HL-60 (cell line): ENCODE measurements around the gene CHRNA9.

Experiments used
- GABPA ChIP-seq: IDR thresholded peaks from 2 replicates; pipeline ENCODE4 v1.6.1; 2012; ENCODE audit warnings: low read depth
- POLR2AphosphoS5 ChIP-seq: IDR thresholded peaks from 2 replicates; pipeline ENCODE4 v1.6.1; 2012; ENCODE audit warnings: low read depth
- TF ChIP-seq, protein P1 (sequence below): IDR thresholded peaks from one replicate; pipeline ENCODE4 v1.5.1; 2011; ENCODE audit warnings: low read length, control low read depth, inconsistent platforms; ENCODE audit not compliant: insufficient read depth
- TF ChIP-seq, protein P2 (sequence below): IDR thresholded peaks from 2 replicates; pipeline ENCODE4 v1.6.1; 2012; ENCODE audit warnings: low read depth; ENCODE audit not compliant: insufficient replicate concordance

GRCh38 chr4:40322811-40323210 is 12.3 kb upstream of the CHRNA9 start:
- TF ChIP-seq, protein P1, sequence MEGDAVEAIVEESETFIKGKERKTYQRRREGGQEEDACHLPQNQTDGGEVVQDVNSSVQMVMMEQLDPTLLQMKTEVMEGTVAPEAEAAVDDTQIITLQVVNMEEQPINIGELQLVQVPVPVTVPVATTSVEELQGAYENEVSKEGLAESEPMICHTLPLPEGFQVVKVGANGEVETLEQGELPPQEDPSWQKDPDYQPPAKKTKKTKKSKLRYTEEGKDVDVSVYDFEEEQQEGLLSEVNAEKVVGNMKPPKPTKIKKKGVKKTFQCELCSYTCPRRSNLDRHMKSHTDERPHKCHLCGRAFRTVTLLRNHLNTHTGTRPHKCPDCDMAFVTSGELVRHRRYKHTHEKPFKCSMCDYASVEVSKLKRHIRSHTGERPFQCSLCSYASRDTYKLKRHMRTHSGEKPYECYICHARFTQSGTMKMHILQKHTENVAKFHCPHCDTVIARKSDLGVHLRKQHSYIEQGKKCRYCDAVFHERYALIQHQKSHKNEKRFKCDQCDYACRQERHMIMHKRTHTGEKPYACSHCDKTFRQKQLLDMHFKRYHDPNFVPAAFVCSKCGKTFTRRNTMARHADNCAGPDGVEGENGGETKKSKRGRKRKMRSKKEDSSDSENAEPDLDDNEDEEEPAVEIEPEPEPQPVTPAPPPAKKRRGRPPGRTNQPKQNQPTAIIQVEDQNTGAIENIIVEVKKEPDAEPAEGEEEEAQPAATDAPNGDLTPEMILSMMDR: no peak
- TF ChIP-seq POLR2AphosphoS5 (no peak), GABPA (no peak)
- TF ChIP-seq, protein P2, sequence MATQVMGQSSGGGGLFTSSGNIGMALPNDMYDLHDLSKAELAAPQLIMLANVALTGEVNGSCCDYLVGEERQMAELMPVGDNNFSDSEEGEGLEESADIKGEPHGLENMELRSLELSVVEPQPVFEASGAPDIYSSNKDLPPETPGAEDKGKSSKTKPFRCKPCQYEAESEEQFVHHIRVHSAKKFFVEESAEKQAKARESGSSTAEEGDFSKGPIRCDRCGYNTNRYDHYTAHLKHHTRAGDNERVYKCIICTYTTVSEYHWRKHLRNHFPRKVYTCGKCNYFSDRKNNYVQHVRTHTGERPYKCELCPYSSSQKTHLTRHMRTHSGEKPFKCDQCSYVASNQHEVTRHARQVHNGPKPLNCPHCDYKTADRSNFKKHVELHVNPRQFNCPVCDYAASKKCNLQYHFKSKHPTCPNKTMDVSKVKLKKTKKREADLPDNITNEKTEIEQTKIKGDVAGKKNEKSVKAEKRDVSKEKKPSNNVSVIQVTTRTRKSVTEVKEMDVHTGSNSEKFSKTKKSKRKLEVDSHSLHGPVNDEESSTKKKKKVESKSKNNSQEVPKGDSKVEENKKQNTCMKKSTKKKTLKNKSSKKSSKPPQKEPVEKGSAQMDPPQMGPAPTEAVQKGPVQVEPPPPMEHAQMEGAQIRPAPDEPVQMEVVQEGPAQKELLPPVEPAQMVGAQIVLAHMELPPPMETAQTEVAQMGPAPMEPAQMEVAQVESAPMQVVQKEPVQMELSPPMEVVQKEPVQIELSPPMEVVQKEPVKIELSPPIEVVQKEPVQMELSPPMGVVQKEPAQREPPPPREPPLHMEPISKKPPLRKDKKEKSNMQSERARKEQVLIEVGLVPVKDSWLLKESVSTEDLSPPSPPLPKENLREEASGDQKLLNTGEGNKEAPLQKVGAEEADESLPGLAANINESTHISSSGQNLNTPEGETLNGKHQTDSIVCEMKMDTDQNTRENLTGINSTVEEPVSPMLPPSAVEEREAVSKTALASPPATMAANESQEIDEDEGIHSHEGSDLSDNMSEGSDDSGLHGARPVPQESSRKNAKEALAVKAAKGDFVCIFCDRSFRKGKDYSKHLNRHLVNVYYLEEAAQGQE: no peak
